ENCODE results near the gene NAA40. TPM values are rescaled to one million over a fixed set of nuclear protein-coding genes. Genes with fewer than 3 reads are reported as not detected.

The NAA40 gene
- total and polyA plus RNA-seq, 2 of the 13 experiments (the other 11 are each of a cell fraction or from before 2014, with no cell fraction given): 11.1 to 17.9 TPM

DNA sequence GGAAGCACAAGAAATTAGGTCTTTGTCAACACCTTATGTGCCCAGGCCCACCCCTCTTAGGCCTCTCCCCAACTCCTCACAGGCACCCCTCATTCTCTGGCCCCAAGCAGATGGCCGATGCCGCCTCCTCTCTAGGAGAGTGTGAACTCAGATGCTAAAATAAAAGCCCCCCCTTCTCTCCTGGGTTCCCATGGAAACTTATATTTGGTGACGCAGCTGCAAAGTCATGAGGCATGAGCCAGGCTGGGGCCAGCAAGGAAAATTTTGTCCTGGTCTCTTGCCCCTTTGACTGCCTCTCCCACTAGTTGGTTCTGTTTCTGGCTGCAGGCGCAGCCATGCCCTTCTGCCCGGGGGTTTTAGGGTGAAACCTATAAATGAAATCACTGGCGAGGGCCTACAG is 33.6 kb upstream of the NAA40 start:
- no peak overlapping the region for H3K4me3 ChIP-seq (replicated peaks in 1 of 3; ENCODE audit: insufficient read depth in 1 of 3, low read depth in 2 of 3, low read length in 3 of 3)
- TF ChIP-seq, protein P1, sequence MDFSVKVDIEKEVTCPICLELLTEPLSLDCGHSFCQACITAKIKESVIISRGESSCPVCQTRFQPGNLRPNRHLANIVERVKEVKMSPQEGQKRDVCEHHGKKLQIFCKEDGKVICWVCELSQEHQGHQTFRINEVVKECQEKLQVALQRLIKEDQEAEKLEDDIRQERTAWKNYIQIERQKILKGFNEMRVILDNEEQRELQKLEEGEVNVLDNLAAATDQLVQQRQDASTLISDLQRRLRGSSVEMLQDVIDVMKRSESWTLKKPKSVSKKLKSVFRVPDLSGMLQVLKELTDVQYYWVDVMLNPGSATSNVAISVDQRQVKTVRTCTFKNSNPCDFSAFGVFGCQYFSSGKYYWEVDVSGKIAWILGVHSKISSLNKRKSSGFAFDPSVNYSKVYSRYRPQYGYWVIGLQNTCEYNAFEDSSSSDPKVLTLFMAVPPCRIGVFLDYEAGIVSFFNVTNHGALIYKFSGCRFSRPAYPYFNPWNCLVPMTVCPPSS (IDR thresholded peaks at IDR 0.05): no peak
- TF ChIP-seq ZNF30 (CRISPR knock-in tag; IDR thresholded peaks at IDR 0.05) (no peak), GTF2F1 (IDR thresholded peaks at IDR 0.05; ENCODE audit: low read length) (no peak), SP140L (CRISPR knock-in tag; IDR thresholded peaks at IDR 0.05; ENCODE audit: borderline replicate concordance) (no peak), CTCF (CRISPR knock-in tag; IDR thresholded peaks at IDR 0.05) (no peak), ZNF17 (CRISPR knock-in tag; IDR thresholded peaks at IDR 0.05) (no peak), ZNF678 (CRISPR knock-in tag; IDR thresholded peaks at IDR 0.05) (no peak), GPN1 (CRISPR knock-in tag; IDR thresholded peaks at IDR 0.05; ENCODE audit: borderline replicate concordance) (no peak), ETV6 (CRISPR knock-in tag; conservative IDR thresholded peaks at IDR 0.05) (no peak), MLLT10 (CRISPR knock-in tag; IDR thresholded peaks at IDR 0.05) (no peak), ZFP41 (CRISPR knock-in tag; IDR thresholded peaks at IDR 0.05; ENCODE audit: borderline replicate concordance) (no peak), GLI4 (CRISPR knock-in tag; IDR thresholded peaks at IDR 0.05; ENCODE audit: borderline replicate concordance) (no peak), EP300 (IDR thresholded peaks at IDR 0.05; ENCODE audit: low read depth in 2 of 2, low read length in 2 of 2) (no peak), EP300 (CRISPR knock-in tag; IDR thresholded peaks at IDR 0.05; ENCODE audit: borderline replicate concordance) (no peak), ZFAT (CRISPR knock-in tag; conservative IDR thresholded peaks at IDR 0.05) (no peak), ZFP82 (CRISPR knock-in tag; IDR thresholded peaks at IDR 0.05; ENCODE audit: borderline replicate concordance) (no peak)
- TF ChIP-seq, protein P2, sequence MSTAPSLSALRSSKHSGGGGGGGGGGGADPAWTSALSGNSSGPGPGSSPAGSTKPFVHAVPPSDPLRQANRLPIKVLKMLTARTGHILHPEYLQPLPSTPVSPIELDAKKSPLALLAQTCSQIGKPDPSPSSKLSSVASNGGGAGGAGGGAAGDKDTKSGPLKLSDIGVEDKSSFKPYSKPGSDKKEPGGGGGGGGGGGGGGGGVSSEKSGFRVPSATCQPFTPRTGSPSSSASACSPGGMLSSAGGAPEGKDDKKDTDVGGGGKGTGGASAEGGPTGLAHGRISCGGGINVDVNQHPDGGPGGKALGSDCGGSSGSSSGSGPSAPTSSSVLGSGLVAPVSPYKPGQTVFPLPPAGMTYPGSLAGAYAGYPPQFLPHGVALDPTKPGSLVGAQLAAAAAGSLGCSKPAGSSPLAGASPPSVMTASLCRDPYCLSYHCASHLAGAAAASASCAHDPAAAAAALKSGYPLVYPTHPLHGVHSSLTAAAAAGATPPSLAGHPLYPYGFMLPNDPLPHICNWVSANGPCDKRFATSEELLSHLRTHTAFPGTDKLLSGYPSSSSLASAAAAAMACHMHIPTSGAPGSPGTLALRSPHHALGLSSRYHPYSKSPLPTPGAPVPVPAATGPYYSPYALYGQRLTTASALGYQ (CRISPR knock-in tag; IDR thresholded peaks at IDR 0.05): no peak
- TF ChIP-seq, protein P3, sequence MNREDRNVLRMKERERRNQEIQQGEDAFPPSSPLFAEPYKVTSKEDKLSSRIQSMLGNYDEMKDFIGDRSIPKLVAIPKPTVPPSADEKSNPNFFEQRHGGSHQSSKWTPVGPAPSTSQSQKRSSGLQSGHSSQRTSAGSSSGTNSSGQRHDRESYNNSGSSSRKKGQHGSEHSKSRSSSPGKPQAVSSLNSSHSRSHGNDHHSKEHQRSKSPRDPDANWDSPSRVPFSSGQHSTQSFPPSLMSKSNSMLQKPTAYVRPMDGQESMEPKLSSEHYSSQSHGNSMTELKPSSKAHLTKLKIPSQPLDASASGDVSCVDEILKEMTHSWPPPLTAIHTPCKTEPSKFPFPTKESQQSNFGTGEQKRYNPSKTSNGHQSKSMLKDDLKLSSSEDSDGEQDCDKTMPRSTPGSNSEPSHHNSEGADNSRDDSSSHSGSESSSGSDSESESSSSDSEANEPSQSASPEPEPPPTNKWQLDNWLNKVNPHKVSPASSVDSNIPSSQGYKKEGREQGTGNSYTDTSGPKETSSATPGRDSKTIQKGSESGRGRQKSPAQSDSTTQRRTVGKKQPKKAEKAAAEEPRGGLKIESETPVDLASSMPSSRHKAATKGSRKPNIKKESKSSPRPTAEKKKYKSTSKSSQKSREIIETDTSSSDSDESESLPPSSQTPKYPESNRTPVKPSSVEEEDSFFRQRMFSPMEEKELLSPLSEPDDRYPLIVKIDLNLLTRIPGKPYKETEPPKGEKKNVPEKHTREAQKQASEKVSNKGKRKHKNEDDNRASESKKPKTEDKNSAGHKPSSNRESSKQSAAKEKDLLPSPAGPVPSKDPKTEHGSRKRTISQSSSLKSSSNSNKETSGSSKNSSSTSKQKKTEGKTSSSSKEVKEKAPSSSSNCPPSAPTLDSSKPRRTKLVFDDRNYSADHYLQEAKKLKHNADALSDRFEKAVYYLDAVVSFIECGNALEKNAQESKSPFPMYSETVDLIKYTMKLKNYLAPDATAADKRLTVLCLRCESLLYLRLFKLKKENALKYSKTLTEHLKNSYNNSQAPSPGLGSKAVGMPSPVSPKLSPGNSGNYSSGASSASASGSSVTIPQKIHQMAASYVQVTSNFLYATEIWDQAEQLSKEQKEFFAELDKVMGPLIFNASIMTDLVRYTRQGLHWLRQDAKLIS (CRISPR knock-in tag; IDR thresholded peaks at IDR 0.05): no peak

More for the DNA sequence above, 33.6 kb upstream of the NAA40 start:
- FAIRE-seq (no peak), ATAC-seq (no peak), DNase-seq (ENCODE audit: low spot score) (no peak)
- H3K27ac ChIP-seq (ENCODE audit: extremely low read length, insufficient read depth, low read length): no peak overlapping the region
- H3K4me1 ChIP-seq (ENCODE audit: insufficient read depth, low read length): no peaks in the 10 kb centered on the region
- no peaks in the 10 kb centered on the region for H3K9me3 ChIP-seq (ENCODE audit: low read length)
- no peak overlapping the region for H2AFZ ChIP-seq (ENCODE audit: low read length)
- H4K20me1 ChIP-seq (ENCODE audit: insufficient read depth, low read length): no peaks in the 10 kb centered on the region
- ChIA-PET POLR2A (no interaction called here), CTCF (ENCODE audit: low intra/inter-chr PET ratio, low total read pairs) (interaction anchor here (1.3 kb wide), 1 partner anchor 67 kb away, joined by 3 read pairs; the partner anchor contains the start of gene MARK2)
- BruUV-seq (replicated peaks): no TSS peak
- in situ Hi-C loops (cut with HindIII; ENCODE audit: extremely low pct_ligation_motif_present, low pct_unique_long_range_greater_than_20kb): no loop called here
- peaks cover 34 to 63% of the 10 kb centered on the region in 2 experiments for H3K36me3 ChIP-seq (replicated peaks in 1 of 2; ENCODE audit: control insufficient read depth in 1 of 2, insufficient read depth in 2 of 2, low read length in 2 of 2)
- no peaks in the 10 kb centered on the region; a peak in 1 of 5 replicates for H3K27me3 ChIP-seq (ENCODE audit: control insufficient read depth in 1 of 2, insufficient read depth in 2 of 2, low read length in 2 of 2)
- no peaks in the 10 kb centered on the region for H3K79me2 ChIP-seq (ENCODE audit: insufficient read depth, low read length)
- no peak overlapping the region for H3K4me2 ChIP-seq (ENCODE audit: low read depth, low read length)
- whole genome bisulfite sequencing (ENCODE audit: low lambda C conversion rate): 94% methylated on average over 6 of the region's 6 CpGs
- no peak overlapping the region for H3K9ac ChIP-seq (ENCODE audit: insufficient read depth, low read depth, low read length)
- intact Hi-C loops (cut with micrococcal nuclease; ENCODE audit: unreplicated experiment): loop anchor here (10.0 kb wide), 1 partner anchor 140 kb away; the partner anchor contains the start of gene ZFTA
